8988T (cell line): Measurements from ENCODE around the gene KDM1B.

Source experiments
- DNase-seq: peaks from one replicate; pipeline ENCODE4 v3.0.0; 2011

Gene KDM1B, protein sequence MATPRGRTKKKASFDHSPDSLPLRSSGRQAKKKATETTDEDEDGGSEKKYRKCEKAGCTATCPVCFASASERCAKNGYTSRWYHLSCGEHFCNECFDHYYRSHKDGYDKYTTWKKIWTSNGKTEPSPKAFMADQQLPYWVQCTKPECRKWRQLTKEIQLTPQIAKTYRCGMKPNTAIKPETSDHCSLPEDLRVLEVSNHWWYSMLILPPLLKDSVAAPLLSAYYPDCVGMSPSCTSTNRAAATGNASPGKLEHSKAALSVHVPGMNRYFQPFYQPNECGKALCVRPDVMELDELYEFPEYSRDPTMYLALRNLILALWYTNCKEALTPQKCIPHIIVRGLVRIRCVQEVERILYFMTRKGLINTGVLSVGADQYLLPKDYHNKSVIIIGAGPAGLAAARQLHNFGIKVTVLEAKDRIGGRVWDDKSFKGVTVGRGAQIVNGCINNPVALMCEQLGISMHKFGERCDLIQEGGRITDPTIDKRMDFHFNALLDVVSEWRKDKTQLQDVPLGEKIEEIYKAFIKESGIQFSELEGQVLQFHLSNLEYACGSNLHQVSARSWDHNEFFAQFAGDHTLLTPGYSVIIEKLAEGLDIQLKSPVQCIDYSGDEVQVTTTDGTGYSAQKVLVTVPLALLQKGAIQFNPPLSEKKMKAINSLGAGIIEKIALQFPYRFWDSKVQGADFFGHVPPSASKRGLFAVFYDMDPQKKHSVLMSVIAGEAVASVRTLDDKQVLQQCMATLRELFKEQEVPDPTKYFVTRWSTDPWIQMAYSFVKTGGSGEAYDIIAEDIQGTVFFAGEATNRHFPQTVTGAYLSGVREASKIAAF

DNA sequence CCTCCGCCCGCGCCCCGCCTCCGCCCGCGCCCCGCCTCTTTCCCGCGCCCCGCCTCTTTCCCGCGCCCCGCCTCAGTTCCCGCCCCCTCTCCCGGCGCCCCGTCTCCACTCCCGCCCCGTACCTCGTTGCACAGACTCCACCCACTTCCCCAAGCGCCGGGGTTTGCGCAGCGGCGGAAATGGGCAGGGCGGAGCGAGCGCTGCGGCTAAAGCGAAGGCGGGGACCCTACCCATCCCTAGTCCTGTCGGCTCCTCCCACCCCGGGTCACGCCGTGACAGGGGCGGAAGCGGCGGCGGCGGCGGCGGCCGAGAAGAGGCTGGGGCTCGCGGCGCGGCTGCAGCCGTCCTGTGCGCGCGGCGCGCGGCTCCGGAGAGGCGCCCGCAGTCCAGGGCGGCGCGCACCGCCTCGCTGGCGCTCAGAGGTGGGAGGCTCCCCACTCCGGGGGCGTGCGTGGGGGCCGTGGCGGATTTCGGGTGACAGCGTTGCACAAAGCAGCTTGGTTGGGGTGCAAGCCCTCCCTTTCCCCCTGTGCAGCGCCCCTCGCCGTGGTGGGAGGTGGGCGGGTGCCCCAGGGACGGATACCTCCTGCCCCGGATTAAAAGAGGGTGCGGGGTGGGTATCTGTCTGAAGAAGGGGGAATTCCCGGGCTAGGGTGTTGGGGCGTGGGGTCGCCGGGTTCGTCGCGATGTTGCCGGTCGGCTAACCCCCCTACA, at the start of gene KDM1B:
KDM1B (plus strand) TSS at position 273 of the 714 bp plus-strand sequence. CDS start 4,474 bp downstream, outside the sequence.
- DNase-seq, result peak; percentile 92

DNA sequence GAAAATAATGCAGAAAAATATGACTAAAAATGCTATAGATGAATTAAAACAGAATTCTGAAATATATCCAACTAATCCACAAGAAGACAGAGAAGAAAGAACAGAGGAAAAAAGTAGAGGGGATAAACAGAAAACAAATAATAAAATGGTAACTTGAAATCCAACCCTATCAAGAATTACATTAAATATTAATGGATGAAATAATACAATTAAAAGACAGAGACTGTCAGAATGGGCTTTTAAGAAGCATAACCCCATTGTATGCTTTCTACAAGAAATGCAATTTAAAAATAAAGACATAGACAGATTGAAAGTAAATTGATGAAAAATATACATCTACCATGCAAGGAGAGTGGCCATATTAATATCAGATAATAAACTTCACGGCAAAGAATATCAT, 48.2 kb upstream of the KDM1B start:
- no peak for DNase-seq

DNA sequence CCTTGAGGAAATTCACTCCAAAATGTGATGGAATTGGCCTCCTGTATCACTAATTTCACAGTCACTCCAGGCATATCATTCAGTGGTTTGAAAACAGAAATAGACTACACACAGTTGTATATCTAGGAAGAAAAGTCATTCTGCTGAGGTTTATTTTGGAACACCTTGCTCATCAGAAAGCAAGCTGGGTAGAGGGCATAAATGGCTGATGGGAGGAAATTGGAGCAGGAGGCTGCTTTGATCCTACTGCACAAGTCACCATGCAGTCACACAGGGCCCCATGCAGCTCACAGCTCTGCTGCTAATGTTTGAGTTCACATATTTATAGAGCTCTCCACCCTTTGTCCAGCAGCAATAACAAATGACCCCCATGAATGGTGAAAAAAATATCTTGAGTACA, 45.1 kb upstream of the KDM1B start:
- no peak for DNase-seq

DNA sequence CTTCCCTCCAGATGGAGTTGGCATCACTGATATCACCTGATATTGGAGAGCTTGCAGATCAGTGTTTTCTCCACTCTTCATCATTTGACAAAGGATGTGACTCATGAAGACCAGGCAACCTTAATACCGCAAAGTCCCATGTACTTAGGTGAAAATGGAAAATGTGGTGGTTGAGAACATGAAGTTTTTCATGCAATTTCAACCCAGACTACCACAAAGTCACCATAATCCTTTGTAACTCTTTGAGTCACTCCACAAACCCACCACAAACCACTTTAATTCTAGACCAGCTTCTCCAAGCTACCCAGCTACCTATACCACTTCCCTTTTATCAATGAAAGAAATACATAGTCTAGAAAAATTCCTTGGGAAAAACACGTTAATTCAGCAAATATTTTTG, 39.9 kb upstream of the KDM1B start:
- no peak for DNase-seq

DNA sequence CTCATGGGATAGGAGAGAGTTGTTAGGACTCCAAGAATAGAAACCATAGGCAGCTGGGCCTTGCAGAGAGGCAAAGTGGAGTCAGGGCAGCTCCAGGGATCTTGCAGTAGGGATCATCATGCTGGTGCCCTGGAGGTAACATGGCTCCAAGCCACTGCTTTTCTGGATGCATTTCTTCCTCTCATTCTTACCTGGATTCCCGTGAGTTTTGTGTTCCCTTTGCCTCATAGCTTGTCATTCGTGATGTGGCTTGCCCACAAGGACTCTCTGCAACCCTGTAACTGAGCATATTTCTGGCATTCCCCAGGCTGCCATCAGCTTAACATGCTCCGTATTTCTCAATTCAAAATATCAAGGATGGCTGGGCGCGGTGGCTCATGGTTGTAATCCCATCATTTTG, 38.1 kb upstream of the KDM1B start:
- DNase-seq, result no peak

DNA sequence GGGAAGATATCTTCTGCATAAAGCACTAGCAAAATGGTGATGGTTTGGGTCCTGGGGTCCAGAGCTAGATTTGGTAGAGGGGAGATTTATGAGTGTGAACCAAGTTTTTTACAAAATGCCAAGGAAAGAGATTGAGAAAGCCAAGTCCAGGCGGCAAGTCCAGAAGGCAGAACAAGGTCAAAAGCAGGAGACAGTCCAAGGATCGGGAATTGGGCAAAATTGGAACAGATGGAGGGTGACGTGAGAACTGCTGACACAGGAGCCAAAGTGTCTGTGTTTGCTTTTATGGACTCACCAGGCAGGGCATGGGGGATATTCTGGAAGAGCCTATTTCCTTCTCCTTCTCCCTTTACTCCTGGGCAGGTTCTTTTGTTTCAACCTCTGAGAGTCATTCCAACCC, 36.9 kb upstream of the KDM1B start:
- DNase-seq, result no peak

DNA sequence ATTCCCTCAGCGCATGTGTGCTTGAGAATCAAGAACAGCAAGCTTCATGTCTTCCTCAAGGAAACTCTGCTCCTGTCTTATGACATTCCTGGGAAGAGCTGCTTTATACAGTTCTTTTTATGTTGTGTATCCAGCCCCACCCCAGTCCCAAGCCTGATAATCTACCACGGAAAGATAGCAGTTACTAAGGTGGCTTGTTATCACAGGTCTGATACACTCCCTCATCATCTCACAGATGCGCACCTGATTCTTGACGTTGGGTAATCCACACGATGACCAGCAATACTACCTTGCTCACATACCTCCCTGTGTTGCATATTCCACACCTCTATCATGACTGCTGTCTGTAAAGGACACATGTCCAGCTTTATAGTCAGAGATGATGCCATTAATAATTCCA, 36.0 kb upstream of the KDM1B start:
- no peak for DNase-seq

DNA sequence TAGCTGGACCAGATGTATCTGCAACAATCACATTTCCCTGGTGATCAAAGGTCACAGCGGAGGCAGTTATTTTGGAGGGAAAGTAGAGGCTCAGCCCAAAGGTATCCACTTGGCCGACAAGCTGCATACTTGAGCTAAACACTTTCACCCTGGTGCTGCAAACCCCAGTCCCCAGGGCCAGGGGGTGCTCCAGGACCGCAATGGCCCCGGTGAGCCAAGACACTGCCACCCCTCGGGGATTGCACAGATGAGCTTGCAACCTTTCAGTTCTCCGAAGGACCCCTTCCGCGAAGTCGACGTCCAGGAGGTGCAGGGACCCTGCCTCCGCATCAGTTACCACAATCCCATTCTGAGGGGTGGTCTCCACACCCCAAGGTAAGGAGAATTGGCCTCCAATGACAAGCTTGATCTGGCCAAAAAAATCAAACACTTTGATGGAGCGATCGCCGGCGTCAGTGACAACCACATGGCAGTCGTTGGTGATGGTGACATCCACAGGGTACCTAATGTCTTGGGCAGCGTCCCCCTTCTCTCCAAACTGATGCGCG, 33.6 kb upstream of the KDM1B start:
- no peak for DNase-seq

DNA sequence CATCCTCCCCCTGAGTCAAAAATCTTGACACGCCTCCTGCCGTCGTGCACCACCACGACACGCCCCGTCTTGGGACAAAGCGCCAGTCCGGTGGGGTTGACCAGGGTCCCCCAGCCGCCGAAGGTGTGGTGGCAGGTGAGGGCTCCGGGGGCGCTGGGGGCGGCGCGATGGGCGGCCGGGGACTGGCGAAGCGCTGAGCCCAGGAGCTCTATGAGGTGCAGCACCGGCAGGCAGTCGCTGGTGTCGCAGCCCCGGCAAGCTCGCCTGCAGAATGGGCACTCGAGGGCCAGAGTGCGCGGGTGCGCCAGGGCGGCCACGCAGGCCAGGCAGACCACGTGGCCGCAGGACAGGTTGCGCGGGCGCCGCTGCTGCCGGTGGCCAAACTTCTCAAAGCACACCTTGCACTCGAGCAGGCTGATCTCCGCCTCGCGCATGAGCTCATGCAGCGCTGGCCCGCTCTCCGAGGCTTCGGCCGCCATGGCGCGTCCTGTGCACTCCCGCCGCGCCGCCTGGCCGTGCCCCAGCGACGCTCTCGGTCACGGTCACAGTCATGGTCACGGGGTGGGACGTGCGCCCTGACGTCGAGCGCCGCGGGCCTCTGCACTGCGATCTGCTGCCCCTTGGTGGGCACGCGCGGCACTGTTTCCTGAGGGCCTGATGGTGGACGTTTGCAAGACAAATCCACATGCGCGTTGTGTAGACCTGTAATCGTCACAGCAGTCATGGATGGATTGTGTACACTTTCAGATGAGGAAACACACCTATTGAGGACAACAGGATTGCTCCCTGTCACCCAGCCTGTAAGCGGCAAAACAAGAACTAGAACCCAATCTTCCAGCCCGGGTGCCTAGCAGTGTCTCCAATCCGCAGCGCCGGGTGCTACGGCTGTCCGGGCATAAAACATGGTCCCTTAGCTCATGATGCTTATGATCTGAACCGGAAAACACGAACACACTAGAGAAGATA, 32.8 kb upstream of the KDM1B start, which contains the start of gene NHLRC1:
NHLRC1 (minus strand) TSS at position 550 of the 966 bp plus-strand sequence; CDS start at position 479, 71 bp downstream.
- DNase-seq, result peak; percentile 66

DNA sequence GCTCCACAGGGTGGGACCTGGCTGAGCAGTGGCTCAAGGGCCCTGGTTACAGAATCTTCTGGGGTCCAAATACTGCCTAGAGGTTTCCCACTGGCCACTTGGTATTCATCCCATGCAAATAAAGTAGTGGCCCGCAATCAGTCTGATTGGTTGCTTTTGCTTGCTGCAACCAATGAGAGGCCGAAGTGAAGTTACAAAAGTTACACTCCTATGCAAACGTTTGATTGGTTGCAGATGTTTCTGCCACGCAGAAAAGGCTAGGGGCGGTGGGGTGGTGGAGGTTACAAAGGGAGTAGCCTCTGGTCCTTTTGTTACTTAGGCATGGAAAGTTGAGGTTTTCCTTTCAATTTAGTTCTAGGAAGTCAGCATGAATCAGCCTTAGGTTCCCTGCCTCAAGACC, 29.1 kb upstream of the KDM1B start:
- no peak for DNase-seq

DNA sequence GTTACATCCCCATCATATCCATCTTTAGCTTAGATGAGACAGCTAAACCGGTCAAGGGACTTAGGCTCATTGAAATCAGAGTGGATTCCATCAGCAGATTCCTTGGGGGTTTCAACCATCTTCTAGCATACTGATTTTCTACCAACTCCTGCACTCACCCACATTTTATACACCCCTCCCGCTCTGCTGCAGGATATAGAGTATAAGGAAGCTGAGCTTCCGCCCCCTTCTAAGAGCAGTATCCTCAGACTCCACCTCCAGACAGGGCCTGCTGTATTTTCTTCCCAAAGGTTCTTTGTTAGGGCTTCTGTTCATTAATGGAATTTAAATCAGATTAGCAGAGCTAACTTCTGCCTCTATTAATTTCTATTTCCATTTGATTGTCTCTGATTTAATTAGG, 22.9 kb upstream of the KDM1B start:
- DNase-seq, result no peak

DNA sequence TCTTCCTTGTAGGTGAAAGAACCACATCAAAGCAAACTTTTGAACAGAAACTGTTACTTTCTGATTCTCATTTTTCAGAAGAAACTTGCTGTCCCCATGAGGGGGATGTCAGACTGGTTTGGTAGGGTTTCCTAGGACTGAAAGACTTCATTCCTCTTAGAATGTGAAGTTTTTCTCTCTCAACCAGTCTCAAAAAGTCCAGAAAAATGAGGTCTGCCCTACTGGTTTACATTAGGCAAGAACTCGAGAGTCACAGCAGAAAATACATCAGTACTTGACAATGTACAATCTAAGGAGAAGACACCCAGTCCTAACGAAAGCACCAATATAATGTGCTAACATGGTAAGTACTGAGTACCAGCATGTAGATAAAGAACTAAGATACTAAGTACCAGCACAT, 20.1 kb upstream of the KDM1B start:
- DNase-seq, result no peak

DNA sequence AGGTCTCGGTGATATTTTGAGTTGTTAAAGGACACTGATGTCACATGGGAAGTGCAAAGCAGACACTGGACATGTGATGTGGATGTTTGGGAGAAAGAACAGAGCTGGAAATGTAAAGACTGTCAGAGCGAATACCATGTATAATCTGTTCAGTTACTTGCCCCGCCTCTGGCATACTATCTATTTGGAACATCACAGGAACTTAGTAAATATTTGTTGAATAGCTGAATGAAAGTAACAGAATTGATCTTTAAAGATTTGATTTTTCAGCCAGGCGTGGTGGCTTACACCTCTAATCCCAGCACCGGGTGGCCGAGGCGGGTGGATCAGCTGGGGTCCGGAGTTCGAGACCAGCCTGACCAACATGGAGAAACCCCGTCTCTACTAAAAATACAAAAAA, 19.0 kb upstream of the KDM1B start:
- DNase-seq, result no peak

DNA sequence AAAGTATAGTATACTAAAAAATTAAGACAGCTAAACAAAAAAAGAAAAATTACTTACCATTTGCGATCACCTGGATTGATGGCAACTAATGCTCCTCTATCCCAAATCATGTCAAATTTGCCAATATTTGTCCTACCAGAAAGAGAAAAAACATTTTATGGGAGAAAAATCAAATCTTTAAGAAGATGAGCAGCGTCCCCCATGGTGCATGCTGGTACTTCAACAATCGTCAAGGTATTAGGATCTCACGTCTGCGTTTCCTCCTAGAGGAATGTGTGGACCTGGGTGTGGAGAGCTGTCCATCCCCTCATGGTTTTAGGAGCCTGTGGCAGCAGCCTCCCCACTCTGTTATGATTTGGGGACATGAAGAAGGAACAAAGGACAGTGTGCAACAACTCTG, 16.3 kb upstream of the KDM1B start:
- no peak for DNase-seq

DNA sequence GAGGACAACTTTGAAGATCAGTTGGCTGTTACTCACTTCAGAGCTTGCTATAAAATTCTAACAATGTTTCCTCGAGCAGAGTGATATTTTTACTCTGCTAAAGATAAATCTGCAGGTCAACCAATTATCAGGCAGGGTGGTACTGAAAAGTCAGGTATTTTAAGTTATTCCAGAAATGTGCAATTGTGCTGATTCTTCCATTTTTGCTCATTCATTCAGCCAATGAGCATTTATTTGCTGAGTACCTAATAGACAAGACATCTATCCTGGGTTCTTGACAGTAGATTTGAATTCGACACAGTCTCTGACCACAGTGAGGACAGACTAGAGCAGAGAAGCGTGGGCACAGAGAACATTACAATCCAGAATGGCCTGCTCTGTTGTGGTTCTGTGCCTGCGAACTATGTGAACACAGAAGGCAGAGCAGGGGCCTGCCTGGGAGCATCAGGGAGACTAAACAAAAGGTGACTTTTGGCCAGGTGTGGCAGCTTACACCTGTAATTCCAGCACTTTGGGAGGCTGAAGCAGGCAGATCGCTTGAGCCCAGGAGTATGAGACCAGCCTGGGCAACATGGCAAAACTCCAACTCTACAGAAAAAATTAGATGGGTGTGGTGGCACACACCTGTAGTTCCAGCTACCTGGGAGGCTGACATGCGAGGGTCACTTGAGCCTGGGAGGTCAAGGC, 15.1 kb upstream of the KDM1B start:
- no peak for DNase-seq

DNA sequence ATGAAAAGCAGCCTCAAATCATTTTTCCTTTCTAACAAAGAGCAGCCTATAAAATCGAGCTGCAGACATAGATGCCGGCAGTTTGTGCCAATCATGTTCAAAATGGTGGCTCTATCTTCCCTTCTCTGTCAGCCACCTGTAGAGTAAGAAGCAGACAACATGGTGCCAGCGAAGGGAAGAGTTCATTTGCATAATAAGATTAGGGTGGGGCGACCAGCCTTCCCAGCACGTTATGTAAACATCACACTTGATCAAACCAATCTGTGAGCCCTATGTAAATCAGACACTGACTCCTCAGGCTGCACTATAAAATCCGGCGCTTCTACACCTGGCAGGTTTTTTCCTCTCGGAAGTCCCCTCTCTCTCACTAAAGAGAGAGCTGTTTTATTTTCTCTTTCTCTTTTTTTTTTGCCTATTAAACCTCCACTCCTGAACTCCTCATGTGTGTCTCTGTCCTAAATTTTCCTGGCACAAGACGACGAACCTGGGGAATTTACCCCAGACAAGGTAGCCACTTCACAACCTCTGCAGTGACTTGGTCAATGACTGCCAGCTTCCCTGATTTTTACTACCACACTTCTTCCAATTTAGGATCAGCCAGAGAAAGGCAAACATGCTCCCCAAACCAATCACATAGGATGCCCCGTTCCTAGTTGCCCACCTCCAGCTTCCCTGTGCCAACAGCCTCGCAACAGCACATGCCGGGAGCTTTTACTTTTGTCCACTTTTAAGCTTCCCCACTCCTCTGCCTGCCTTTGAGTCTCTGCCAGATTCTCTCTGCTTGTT, 13.2 kb upstream of the KDM1B start:
- DNase-seq, result no peak

DNA sequence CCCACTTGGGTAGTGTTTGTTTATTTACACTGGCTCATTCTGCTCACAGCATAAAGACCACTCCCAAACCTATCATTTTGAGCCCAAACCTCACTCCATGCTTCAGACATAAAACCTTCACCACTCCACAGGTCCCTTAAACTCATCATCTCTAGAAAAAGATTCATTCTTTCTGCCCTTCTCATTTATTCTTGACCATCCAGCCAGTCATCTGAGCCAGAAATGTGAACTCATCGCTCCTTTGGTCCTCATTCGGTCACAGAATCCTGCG, 12.7 kb upstream of the KDM1B start:
- DNase-seq, result no peak

DNA sequence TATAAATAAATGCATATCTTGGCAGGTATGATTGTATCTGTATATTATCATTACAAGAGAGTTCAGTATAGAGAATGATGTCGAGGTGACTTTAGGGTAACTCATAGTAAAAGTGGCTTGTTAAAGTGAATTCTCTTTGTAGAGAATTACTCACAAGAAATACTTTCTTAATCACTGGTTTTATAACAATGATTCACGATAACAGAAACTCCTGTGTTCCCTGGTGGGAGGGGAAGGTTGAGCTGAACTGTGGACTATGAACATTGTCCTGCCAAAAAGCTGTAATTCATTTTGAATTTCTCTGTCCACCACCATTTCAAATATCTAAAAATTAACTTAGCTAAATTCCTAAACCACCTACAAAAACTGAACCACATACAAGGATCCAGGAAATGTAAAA, 8.1 kb upstream of the KDM1B start:
- no peak for DNase-seq

DNA sequence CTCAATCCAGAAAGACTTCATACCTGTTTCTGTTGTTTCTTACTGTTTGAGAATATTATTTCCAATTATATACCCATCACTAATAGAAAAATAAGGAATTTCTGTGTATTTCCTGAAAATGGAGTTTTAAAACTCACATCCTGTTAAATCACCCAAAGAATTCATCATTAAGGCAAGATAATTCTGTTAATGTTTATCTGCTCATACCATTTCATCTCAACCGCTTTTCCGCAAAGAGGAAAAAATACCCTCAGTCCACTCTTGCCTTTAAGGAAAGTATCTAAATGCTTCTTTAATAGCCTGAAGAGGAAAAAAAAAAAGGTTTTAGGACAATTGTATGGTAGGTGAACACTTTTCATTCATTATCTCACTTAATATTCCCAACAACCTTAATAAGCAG, 7.6 kb upstream of the KDM1B start:
- no peak for DNase-seq

DNA sequence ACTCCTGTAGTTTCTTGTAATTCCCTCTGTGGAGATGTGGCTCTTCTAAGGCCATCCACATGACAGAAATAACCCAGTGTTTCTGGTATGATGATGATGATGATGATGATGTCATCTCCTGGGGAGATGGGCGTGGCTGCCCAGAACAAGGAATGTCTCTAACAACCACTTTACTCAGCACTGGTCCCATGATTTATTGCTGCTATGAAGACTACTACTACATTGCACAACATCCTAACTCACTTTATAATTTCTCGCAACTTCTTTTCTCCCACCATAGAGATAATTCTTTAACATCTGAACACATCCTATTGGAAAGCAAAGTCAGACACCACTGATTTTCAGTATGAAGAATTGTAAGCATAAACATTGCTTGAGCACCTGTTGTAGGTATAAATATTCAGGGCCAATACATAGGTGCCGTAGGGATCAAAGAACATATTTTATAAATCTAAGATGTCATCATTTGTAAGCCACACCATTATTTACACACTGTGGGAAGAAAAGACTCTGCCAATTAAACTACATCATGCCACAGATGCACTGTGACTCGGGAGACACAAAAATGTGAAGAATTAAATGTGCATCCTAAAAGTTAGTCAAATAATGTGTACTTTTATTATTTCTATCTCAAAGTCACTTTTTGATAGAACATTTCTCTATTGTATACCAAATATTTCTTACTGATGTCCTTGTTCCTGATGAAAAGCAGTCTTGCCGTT, 6.8 kb upstream of the KDM1B start:
- no peak for DNase-seq
